Thyroid gland (tissue), 4 donors: ENCODE results near the gene TUFT1.

ENCODE experiments used
- POLR2A ChIP-seq, 2 donors: fragments of 450-650 bp; IDR thresholded peaks; one replicate each; pipeline ENCODE4 v1.6.1; 2017; ENCODE audit warnings: antibody characterized with exemption in 2 of 2, mild to moderate bottlenecking in 2 of 2, moderate library complexity in 1 of 2
- TF ChIP-seq, protein P1 (sequence below), 6 experiments: fragments of 200-600 bp in 3 of 6; fragments of 450-650 bp in 3 of 6; sonication (generic) in 3 of 6; IDR thresholded peaks; one replicate each; pipeline ENCODE4 v1.5.1; 2016 to 2019; ENCODE audit warnings: antibody characterized with exemption in 6 of 6, mild to moderate bottlenecking in 2 of 6, inconsistent platforms in 1 of 6, moderate library complexity in 1 of 6

DNA sequence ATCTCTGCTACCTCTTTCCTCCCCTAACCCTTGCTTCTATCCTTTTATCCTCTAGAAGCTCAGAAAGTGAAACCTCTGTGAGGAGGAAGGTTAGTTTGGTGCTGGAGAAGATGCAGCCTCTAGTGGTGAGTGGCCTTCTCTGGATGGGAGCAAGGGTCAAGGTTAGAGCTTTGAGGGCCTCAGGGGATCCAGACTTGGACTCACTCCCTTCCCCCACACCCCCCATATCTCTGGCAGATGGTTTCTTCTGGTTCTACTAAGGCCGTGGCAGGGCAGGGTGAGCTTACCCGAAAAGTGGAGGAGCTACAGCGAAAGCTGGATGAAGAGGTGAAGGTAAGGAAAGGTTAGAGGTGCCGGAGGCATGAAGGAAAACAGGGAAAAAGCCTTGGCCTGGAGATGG, 19.8 kb upstream of the TUFT1 start:
- TF ChIP-seq, protein P1, sequence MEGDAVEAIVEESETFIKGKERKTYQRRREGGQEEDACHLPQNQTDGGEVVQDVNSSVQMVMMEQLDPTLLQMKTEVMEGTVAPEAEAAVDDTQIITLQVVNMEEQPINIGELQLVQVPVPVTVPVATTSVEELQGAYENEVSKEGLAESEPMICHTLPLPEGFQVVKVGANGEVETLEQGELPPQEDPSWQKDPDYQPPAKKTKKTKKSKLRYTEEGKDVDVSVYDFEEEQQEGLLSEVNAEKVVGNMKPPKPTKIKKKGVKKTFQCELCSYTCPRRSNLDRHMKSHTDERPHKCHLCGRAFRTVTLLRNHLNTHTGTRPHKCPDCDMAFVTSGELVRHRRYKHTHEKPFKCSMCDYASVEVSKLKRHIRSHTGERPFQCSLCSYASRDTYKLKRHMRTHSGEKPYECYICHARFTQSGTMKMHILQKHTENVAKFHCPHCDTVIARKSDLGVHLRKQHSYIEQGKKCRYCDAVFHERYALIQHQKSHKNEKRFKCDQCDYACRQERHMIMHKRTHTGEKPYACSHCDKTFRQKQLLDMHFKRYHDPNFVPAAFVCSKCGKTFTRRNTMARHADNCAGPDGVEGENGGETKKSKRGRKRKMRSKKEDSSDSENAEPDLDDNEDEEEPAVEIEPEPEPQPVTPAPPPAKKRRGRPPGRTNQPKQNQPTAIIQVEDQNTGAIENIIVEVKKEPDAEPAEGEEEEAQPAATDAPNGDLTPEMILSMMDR (IDR thresholded peaks at IDR 0.05), result no peak
- TF ChIP-seq POLR2A (IDR thresholded peaks at IDR 0.05), result no peak
